Measurements from ENCODE around the gene PET100.

- no peak for TF ChIP-seq CTCF (IDR thresholded peaks at IDR 0.05; ENCODE audit: low read length)
- no peak for TF ChIP-seq EZH2 (IDR thresholded peaks at IDR 0.05; ENCODE audit: borderline replicate concordance, low read length)
Measured at GRCh38 chr19:7582446-7582845, 47.1 kb upstream of the PET100 start.

Data from OCI-LY1 (cell line).